HepG2 (cell line): ENCODE measurements around the gene ZFAND6. TPM values are rescaled to one million over a fixed set of nuclear protein-coding genes. Genes with fewer than 3 reads are reported as not detected.

Experiments
- AFF4 ChIP-seq: sonication (generic); formaldehyde crosslinking; IDR thresholded peaks from 2 replicates; pipeline ENCODE4 v1.4.0; 2020; ENCODE audit warnings: missing genetic modification reagents
- ATAD3A ChIP-seq: sonication (generic); formaldehyde crosslinking; IDR thresholded peaks from 2 replicates; pipeline ENCODE4 v1.4.0; 2020; ENCODE audit warnings: missing genetic modification reagents
- BATF2 ChIP-seq: sonication (generic); formaldehyde crosslinking; IDR thresholded peaks from 2 replicates; pipeline ENCODE4 v1.8.0; 2022; ENCODE audit warnings: mild to moderate bottlenecking, missing genetic modification reagents, moderate library complexity
- FOXA3 ChIP-seq: IDR thresholded peaks from 2 replicates; pipeline ENCODE4 v1.6.1; 2016; ENCODE audit warnings: missing genetic modification reagents, missing compliant biosample characterization
- HNRNPLL ChIP-seq: fragments of 200-400 bp; formaldehyde crosslinking; IDR thresholded peaks from 2 replicates; pipeline ENCODE4 v1.6.1; 2017; ENCODE audit warnings: mild to moderate bottlenecking, low read depth, low read length; ENCODE audit not compliant: poor library complexity, severe bottlenecking
- MBNL3 ChIP-seq: fragments of 250-450 bp; sonication (Bioruptor Pico); conservative IDR thresholded peaks from 2 replicates; pipeline ENCODE4 v1.8.0; 2022; ENCODE audit warnings: mild to moderate bottlenecking, inconsistent platforms
- NFE2L2 ChIP-seq: fragments of 150-350 bp; IDR thresholded peaks from 2 replicates; pipeline ENCODE4 v1.6.1; 2014; ENCODE audit warnings: low read length
- NR0B2 ChIP-seq: sonication (generic); formaldehyde crosslinking; IDR thresholded peaks from 2 replicates; pipeline ENCODE4 v1.4.0; 2020; ENCODE audit warnings: mild to moderate bottlenecking, missing genetic modification reagents
- POLR2AphosphoS2 ChIP-seq: IDR thresholded peaks from 2 replicates; pipeline ENCODE4 v1.6.1; 2011; ENCODE audit warnings: low read depth, low read length, improper control_type of control experiment
- RBM22 ChIP-seq: fragments of 200-400 bp; formaldehyde crosslinking; optimal IDR thresholded peaks from 2 replicates; pipeline ENCODE3; 2017; ENCODE audit warnings: mild to moderate bottlenecking, low read length, moderate library complexity
- STAG1 ChIP-seq: sonication (generic); formaldehyde crosslinking; IDR thresholded peaks from 2 replicates; pipeline ENCODE4 v1.4.0; 2020; ENCODE audit warnings: missing genetic modification reagents
- TAF1 ChIP-seq: sonication (generic); formaldehyde crosslinking; IDR thresholded peaks from 2 replicates; pipeline ENCODE4 v1.4.0; 2020; ENCODE audit warnings: missing genetic modification reagents
- TAF15 ChIP-seq: fragments of 200-400 bp; formaldehyde crosslinking; IDR thresholded peaks from one replicate; pipeline ENCODE4 v1.6.1; 2018; ENCODE audit warnings: mild to moderate bottlenecking, low read depth, low read length; ENCODE audit not compliant: poor library complexity, severe bottlenecking
- TEAD2 ChIP-seq: sonication (generic); formaldehyde crosslinking; IDR thresholded peaks from 2 replicates; pipeline ENCODE4 v1.9.0; 2021; ENCODE audit warnings: missing genetic modification reagents
- THAP7 ChIP-seq: sonication (generic); formaldehyde crosslinking; IDR thresholded peaks from 2 replicates; pipeline ENCODE4 v1.8.1; 2023; ENCODE audit warnings: mild to moderate bottlenecking, missing genetic modification reagents
- ZFP82 ChIP-seq: sonication (generic); formaldehyde crosslinking; IDR thresholded peaks from 2 replicates; pipeline ENCODE4 v1.5.1; 2020; ENCODE audit warnings: mild to moderate bottlenecking, missing genetic modification reagents, borderline replicate concordance
- ZNF496 ChIP-seq: sonication (generic); formaldehyde crosslinking; IDR thresholded peaks from 2 replicates; pipeline ENCODE4 v1.8.1; 2023; ENCODE audit warnings: mild to moderate bottlenecking, moderate library complexity, missing genetic modification reagents; ENCODE audit not compliant: insufficient replicate concordance
- ZNF557 ChIP-seq: sonication (generic); formaldehyde crosslinking; IDR thresholded peaks from 2 replicates; pipeline ENCODE4 v1.4.0; 2020; ENCODE audit warnings: missing genetic modification reagents
- ZSCAN20 ChIP-seq: sonication (generic); formaldehyde crosslinking; IDR thresholded peaks from 2 replicates; pipeline ENCODE4 v1.4.0; 2020; ENCODE audit warnings: missing genetic modification reagents, mild to moderate bottlenecking, borderline replicate concordance
- polyA plus RNA-seq, 8 experiments: library from polyadenylated mRNA; depleted of rRNA in 3 of 8; stranded (reverse) in 7 of 8; unstranded in 1 of 8; fragments of >200 nt; fragmentation: Illumina TruSeq in 4 of 8; extraction: Trizol in 4 of 8; gene quantifications; 2 replicates each; pipeline versions ENCODE4 v1.2.1 to v1.2.3, GENCODE V29; 2011 to 2016; ENCODE audit warnings: low read depth in 4 of 8, missing spikeins in 1 of 8, mixed read lengths in 1 of 8; ENCODE audit not compliant: insufficient read depth in 1 of 8
- total RNA-seq, 5 experiments: library from RNA; depleted of rRNA; stranded (reverse); fragments of >200 nt; fragmentation: Illumina TruSeq; extraction: Trizol; gene quantifications; 2 replicates each; pipeline ENCODE4 v1.2.3, GENCODE V29; 2016; ENCODE audit warnings: low read depth in 1 of 5
- TF ChIP-seq, protein P1 (sequence below): IDR thresholded peaks from 2 replicates; pipeline ENCODE4 v1.6.1; 2016; ENCODE audit warnings: missing compliant biosample characterization, missing genetic modification reagents, borderline replicate concordance
- TF ChIP-seq, protein P2 (sequence below): IDR thresholded peaks from 2 replicates; pipeline ENCODE4 v1.6.1; 2016; ENCODE audit warnings: mild to moderate bottlenecking

Gene ZFAND6
- total and polyA plus RNA-seq, 2 of the 13 experiments (the other 11 are each of a cell fraction or from before 2014, with no cell fraction given): 84.2 to 115 TPM

GRCh38 chr15:80173022-80173759 is 113.7 kb downstream of the ZFAND6 start (continued):
- TF ChIP-seq, protein P1, sequence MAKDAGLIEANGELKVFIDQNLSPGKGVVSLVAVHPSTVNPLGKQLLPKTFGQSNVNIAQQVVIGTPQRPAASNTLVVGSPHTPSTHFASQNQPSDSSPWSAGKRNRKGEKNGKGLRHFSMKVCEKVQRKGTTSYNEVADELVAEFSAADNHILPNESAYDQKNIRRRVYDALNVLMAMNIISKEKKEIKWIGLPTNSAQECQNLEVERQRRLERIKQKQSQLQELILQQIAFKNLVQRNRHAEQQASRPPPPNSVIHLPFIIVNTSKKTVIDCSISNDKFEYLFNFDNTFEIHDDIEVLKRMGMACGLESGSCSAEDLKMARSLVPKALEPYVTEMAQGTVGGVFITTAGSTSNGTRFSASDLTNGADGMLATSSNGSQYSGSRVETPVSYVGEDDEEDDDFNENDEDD: no peak
- no peak for TF ChIP-seq TAF15
- TF ChIP-seq TEAD2: no peak
- TF ChIP-seq STAG1 (CRISPR knock-in tag): peak; percentile 95
- no peak for TF ChIP-seq TAF1 (CRISPR knock-in tag)
- TF ChIP-seq AFF4 (CRISPR knock-in tag): no peak
- no peak for TF ChIP-seq BATF2 (CRISPR knock-in tag)
- TF ChIP-seq THAP7 (CRISPR knock-in tag): no peak
- TF ChIP-seq, protein P2, sequence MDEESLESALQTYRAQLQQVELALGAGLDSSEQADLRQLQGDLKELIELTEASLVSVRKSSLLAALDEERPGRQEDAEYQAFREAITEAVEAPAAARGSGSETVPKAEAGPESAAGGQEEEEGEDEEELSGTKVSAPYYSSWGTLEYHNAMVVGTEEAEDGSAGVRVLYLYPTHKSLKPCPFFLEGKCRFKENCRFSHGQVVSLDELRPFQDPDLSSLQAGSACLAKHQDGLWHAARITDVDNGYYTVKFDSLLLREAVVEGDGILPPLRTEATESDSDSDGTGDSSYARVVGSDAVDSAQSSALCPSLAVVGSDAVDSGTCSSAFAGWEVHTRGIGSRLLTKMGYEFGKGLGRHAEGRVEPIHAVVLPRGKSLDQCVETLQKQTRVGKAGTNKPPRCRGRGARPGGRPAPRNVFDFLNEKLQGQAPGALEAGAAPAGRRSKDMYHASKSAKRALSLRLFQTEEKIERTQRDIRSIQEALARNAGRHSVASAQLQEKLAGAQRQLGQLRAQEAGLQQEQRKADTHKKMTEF (CRISPR knock-in tag): peak; percentile 20; the same call in 1 of the 2 replicates
- TF ChIP-seq HNRNPLL: no peak
- TF ChIP-seq NR0B2 (CRISPR knock-in tag): 0 out of 2 replicates have a peak, but pooled peaks have one; percentile 68
- TF ChIP-seq ZFP82 (CRISPR knock-in tag): no peak
- no peak for TF ChIP-seq POLR2AphosphoS2
- no peak for TF ChIP-seq ZSCAN20 (CRISPR knock-in tag)
- peak; percentile 27; the same call in 1 of the 2 replicates for TF ChIP-seq FOXA3 (CRISPR knock-in tag)
- TF ChIP-seq ZNF496 (CRISPR knock-in tag): no peak
- no peak for TF ChIP-seq RBM22
- TF ChIP-seq ZNF557 (CRISPR knock-in tag): no peak
- TF ChIP-seq ATAD3A (CRISPR knock-in tag): no peak
- TF ChIP-seq MBNL3 (CRISPR knock-in tag): no peak
- no peak for TF ChIP-seq NFE2L2
